ENCODE results near the gene PRKCB.

PRKCB gene

DNA sequence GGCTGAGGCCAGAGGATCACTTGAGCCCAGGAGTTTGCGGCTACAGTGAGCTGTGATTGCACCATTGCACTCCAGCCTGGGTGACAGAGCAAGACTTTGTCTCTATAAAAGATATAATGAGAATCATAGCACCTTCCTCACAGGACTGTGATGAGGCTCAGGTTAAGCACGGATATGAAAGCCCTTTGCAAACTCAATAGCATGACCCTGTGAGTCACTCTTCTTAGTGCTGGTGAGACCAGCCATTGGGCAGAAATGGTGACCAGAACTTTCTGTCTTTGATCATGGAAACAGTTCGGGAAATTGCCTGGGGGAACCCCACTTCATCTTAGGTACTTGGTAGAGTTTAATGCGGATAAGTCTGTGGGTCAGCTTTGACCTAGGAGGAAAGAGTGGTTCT, 144.2 kb downstream of the PRKCB start:
- TF ChIP-seq, protein P1, sequence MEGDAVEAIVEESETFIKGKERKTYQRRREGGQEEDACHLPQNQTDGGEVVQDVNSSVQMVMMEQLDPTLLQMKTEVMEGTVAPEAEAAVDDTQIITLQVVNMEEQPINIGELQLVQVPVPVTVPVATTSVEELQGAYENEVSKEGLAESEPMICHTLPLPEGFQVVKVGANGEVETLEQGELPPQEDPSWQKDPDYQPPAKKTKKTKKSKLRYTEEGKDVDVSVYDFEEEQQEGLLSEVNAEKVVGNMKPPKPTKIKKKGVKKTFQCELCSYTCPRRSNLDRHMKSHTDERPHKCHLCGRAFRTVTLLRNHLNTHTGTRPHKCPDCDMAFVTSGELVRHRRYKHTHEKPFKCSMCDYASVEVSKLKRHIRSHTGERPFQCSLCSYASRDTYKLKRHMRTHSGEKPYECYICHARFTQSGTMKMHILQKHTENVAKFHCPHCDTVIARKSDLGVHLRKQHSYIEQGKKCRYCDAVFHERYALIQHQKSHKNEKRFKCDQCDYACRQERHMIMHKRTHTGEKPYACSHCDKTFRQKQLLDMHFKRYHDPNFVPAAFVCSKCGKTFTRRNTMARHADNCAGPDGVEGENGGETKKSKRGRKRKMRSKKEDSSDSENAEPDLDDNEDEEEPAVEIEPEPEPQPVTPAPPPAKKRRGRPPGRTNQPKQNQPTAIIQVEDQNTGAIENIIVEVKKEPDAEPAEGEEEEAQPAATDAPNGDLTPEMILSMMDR (conservative IDR thresholded peaks at IDR 0.05; ENCODE audit: low read depth, low read length), result no peak
- DNase-seq (ENCODE audit: low read depth), result no peak
- H3K4me3 ChIP-seq (ENCODE audit: low read depth, low read length), result no peak overlapping the region

DNA sequence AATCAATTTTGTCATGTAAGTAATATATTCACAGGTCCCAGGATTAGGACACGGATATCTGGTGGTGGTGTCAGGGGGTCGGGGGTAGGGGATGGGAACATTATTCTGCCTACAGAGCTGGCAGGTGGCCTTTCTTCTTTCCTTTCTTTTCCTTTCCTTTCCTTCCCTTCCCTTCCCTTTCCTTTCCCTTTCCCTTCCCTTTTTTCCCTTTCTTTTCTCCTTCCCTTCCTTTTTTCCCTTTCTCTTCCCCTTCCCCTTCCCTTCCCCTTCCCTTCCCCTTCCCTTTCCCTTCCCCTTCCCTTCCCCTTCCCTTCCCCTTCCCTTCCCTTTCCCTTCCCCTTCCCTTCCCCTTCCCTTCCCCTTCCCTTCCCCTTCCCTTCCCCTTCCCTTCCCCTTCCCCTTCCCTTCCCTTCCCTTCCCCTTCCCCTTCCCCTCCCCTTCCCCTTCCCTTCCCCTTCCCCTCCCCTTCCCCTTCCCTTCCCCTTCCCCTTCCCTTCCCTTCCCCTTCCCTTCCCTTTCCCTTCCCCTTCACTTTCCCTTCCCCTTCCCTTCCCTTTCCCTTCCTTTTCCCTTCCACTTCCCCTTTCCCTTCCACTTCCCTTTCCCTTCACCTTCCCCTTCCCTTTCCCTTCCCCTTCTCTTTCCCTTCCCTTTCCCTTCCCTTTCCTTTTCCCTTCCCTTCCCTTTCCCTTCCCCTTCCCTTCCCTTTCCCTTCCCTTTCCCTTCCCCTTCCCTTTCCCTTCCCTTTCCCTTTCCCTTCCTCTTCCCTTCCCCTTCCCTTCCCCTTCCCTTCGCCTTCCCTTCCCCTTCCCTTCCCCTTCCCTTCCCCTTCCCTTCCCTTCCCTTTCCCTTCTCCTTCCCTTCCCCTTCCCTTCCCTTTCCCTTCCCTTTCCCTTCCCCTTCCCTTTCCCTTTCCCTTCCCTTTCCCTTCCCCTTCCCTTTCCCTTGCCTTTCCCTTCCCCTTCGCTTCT, 145.9 kb downstream of the PRKCB start:
- TF ChIP-seq, protein P1 (conservative IDR thresholded peaks at IDR 0.05; ENCODE audit: low read depth, low read length), result no peak
- DNase-seq (ENCODE audit: low read depth), result no peak

DNA sequence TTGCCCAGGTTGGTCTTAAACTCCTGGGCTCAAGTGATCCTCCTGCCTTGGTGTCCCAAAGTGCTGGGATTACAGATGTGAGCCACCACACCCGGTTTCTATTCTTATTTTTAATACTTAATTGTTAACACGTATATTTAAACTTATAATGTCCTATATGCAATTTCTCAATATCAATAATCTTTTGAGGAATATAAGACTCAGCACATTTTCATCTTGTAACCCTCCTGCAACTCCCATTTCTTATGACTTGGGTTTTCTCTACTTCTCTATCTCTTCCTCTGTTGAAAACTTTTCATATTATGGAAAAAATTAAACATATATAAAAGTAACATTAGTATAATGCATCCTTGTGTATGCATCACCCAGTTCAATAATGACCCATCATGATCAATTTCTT, 150.7 kb downstream of the PRKCB start:
- H3K4me3 ChIP-seq (ENCODE audit: low read depth, low read length), result no peak overlapping the region
- TF ChIP-seq, protein P1 (conservative IDR thresholded peaks at IDR 0.05; ENCODE audit: low read depth, low read length), result no peak
- no peak for DNase-seq (ENCODE audit: low read depth)

More for the DNA sequence above, 145.9 kb downstream of the PRKCB start:
- no peak overlapping the region for H3K4me3 ChIP-seq (ENCODE audit: low read depth, low read length)

DNA sequence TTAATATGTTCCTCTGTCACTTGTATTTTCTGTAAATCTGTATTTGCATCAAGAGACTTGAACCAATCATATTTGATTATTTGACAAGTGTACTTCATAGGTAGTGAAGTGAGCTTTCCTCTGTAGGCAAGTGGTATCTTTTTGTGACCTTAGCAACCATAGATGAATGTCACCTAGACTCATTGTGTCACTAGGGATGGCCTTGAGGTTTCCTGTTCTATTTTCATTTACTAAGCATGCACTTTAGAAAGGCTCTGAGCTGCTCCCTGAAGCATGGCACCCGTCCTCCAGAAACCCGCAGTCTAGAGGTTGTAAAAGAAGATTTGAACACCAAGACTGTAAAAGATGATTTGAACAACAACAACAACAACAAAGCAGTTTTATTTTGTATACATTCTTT, 151.7 kb downstream of the PRKCB start:
- DNase-seq (ENCODE audit: low read depth), result no peak
- TF ChIP-seq, protein P1 (conservative IDR thresholded peaks at IDR 0.05; ENCODE audit: low read depth, low read length), result no peak
- H3K4me3 ChIP-seq (ENCODE audit: low read depth, low read length), result no peak overlapping the region

DNA sequence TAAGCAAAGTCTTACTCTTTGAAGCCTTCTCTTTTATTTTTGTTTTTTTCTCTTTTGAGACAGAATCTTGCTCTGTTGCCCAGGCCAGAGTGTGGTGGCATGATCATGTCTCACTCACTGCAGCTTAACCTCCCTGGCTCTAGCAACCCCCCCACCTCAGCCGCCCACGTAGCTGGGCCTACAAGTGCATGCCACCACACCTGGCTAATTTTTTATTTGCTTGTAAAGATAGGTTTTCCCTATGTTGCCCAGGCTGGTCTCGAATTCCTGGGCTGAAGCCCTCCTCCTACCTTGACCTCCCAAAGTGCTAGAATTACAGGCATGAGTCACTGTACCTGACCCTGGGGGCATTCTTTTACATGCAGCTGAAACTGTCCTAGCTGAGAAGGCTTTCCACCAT, 154.7 kb downstream of the PRKCB start:
- no peak overlapping the region for H3K4me3 ChIP-seq (ENCODE audit: low read depth, low read length)
- TF ChIP-seq, protein P1 (conservative IDR thresholded peaks at IDR 0.05; ENCODE audit: low read depth, low read length), result no peak
- no peak for DNase-seq (ENCODE audit: low read depth)

DNA sequence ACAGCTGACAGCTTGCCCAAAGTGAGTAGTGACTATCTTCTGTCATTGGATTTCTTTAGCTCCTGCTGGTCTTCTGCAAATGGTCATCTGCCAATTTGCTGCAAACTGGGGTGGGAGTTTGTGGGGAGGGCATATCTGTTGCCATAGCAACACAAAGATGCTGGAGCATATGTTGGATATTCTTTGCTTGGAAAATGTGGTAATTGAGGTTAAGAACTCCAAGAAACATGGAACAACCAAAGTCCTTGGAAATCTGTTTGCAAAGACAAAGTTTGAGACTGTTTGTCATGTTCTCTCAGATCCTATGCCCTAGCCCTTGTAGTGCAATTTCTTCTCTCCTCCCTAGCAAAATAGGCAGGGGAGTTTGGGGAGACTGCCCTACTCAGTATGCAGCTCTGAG, 155.3 kb downstream of the PRKCB start:
- DNase-seq (ENCODE audit: low read depth), result no peak
- no peak overlapping the region for H3K4me3 ChIP-seq (ENCODE audit: low read depth, low read length)
- TF ChIP-seq, protein P1 (conservative IDR thresholded peaks at IDR 0.05; ENCODE audit: low read depth, low read length), result no peak

DNA sequence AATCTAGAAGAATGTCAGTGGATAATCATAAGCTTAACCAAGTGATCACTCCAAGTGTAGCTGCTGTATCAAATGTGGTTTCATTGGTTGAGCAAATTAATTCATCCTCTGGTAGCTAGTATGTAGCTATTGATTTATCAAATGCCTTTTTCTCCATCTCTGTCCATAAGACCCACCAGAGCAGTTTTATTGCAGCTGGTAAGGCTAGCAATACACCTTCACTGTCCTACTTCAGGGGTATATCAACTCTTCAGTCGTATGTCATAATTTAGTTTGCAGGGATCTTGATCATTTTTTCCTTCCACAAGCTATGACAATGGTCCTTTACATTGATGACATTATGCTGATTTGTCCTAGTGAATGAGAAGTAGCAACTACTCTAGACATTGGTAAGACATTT, 158.8 kb downstream of the PRKCB start:
- no peak for DNase-seq (ENCODE audit: low read depth)
- H3K4me3 ChIP-seq (ENCODE audit: low read depth, low read length), result no peak overlapping the region
- TF ChIP-seq, protein P1 (conservative IDR thresholded peaks at IDR 0.05; ENCODE audit: low read depth, low read length), result no peak
